Hematopoietic multipotent progenitor cell treated with erythropoietin and hydrocortisone succinate and interleukin-3 and kit ligand, for 8 days (in vitro differentiated cells): ENCODE data around the gene KRTAP9-6.
"Not testable (repeated sequence)": the region's sequence is repeated elsewhere in the genome, so short reads cannot be mapped to it uniquely, and the experiment has no call there.

Source experiments
- DNase-seq: peaks from one replicate; pipeline ENCODE4 v3.0.0-alpha.2; 2015

Gene KRTAP9-6

DNA sequence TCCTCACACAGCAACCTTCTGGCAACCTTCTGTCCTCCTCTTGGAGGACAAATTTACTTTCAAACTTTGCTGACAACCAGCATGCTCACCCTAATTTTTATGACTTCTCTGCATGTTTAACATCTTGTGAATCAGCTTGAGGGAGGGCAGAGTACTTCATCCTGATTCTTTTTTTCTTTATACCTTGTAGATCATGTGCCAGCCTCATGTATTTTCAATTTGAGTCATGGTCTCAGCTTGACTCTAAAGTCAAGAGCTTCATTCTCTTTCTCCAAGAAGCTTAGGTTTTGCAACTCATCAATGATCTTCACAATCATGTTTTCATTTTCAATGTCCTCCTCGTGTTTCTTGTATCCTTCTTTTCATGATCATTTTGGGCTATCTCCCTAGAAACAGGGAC lies 6.7 kb downstream of the KRTAP9-6 start:
- DNase-seq = no peak

DNA sequence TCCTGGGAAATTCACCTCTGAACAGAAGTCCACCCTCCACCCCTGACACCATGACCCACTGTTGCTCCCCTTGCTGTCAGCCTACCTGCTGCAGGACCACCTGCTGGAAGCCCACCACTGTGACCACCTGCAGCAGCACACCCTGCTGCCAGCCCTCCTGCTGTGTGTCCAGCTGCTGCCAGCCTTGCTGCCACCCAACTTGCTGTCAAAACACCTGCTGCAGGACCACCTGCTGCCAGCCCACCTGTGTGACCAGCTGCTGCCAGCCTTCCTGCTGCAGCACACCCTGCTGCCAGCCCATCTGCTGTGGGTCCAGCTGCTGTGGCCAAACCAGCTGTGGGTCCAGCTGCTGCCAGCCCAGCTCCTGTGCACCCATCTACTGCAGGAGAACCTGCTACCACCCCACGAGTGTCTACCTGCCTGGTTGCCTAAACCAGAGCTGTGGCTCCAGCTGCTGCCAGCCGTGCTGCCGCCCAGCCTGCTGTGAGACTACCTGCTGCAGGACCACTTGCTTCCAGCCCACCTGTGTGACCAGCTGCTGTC lies 10.5 kb downstream of the KRTAP9-6 start, which contains the start of gene KRTAP9-7:
Gene KRTAP9-7, plus strand, starts transcription at position 51 of the 543 bp plus-strand sequence. Its CDS starts 0 bp downstream, at position 51.
- not testable (repeated sequence) for DNase-seq

DNA sequence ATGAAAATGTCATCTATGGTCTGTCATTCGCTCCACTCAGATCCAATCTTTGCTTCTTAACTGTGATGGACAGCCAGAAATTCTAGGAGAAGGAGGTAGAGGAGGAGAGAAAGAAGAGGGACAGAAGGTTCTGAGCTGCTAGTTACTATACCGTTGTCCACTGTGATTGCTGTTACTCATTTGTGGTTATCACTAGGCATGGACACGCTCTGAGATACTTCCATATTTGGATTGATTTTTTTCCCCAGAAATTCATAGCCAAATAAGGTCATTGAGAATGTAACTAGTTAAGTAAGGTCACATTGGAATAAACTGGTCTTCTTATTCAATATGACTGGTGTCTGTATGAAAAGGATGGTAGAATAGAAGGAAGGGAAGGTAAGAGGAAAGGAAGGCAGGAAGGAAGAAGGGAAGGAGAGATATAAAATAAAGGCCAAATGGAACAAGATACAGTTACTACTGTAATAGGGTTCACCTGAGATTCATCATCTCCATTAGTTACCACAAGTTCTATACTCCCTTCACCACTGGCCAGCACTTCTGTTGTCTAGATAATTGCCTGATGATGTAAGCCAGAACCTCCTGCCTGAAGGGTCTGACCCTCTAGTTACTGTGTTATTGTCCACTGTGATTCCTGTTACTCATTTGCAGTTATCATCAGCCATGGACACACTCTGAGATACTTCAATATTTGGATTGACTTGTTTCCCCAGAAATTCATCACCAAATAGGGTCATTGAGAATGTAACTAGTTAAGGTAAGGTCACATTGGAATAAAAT lies 13.2 kb downstream of the KRTAP9-6 start:
- DNase-seq = no peak

DNA sequence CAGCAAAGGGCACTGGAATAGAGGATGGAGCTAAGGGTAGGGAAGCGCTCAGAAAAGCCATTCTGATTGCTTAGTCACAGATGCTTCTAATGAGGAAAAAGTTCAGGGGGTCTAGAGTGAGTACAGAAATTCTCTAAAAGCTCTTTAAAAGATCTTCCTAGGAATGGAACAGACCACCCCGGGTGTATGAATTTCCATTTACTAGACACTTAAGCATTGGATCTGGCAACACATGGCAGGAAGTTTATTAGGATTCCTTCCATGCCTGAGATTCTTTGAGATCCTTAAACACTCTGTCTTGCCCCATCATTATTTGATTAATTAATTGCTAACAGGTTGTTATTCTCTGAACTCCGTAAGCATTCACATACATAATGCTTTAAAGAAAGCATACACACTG lies 18.9 kb downstream of the KRTAP9-6 start:
- no peak for DNase-seq

DNA sequence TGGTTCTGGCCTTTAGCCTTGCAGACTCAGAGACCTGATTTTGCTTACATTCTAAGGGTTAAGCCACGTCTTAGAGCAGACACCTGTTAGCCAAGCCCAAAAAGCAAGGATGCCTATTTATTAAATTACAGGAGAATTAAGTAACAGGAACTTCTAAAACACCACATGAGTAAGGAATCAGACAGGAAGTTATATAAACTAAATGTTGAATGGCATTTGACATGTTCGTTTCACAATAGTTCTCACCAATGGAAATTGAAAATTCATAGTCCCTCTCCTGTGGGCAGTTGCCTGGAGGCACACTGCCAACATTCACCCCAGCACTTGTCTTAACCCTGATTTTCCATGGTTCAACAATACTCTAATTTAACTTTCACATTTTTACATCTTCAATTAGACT lies 19.4 kb downstream of the KRTAP9-6 start:
- DNase-seq = no peak

DNA sequence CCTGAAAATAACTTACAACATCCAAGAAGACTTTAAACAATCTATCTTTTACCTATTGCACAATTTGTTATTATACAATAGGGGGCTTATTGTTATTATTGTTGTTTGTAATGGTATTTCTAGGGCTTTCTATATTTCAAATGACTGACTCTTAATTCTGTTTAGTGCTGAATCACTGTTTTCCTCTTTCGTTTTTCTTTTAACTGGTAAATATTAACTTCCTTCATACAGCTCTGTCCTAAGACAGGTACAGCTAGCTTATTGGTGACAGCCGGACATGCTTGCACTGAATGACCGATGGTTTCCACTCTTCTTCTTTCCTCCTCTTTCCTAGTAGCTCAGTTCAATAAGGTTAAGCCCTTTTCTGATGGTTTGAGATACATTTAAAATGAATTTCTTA lies 21.9 kb downstream of the KRTAP9-6 start:
- no peak for DNase-seq

DNA sequence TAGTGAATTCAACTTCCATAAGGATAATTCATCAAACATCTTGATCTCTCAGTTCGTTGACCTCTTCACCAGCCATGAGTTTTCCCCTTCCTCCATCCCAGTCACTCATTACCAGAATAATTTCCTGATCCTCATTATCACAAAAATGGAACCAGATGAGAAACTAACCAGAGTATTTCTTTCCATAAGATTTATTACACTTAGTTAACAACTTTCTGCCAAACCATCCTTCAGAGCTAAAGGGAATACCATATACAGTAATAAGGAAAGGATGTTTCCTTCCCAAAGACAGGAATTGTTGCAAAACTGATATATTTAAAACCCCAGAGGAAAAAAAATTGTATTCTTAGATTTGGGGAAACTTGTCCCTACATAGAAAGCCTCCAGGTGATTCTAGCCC lies 28.8 kb downstream of the KRTAP9-6 start:
- no peak for DNase-seq

DNA sequence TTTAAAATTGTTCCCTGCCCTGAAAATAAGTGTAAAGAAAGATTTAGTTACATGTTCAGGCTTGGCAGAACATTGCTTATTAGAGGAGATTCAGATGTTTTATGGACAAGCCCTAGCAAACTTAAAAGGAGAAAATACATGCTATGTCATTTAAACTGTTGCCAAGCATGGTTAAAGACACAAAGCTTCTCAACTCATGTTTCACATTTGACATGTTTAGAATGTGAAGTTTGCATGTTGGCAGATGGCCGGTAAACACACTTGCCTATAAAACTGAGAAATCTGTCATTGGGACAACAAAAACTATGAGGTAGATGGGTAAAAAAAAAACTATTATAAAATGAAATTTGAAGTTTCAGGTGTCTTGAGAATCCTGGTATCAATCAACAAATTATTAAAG lies 31.7 kb downstream of the KRTAP9-6 start:
- no peak for DNase-seq

DNA sequence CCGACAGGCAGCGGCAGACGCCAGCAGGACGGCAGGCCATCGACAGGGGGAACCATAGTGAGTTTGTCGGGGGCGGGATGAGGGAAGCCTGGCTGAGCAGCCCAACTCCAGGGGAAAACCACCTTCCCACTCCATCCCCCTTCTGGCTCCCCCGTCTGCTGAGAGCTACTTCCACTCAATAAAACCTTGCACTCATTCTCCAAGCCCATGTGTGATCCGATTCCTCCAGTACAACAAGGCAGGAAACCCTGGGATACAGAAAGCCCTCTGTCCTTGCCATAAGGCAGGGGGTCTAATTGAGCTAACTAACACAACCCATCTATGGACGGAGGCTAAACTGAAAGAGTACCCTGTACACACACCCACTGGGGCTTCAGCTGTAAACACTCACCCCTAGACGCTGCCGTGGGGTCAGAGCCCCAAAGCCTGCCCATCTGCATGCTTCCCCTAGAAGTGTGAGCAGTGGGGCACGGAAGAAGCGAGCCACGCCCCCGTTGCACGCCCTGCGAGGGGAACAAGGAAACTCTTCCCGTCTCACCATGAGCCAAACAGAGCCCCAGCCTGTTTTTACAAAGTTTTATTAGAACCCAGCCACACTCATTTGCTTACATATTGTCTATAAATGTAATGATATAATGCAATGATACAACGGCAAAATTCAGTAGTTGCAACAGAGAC lies 33.4 kb downstream of the KRTAP9-6 start:
- DNase-seq = no peak

DNA sequence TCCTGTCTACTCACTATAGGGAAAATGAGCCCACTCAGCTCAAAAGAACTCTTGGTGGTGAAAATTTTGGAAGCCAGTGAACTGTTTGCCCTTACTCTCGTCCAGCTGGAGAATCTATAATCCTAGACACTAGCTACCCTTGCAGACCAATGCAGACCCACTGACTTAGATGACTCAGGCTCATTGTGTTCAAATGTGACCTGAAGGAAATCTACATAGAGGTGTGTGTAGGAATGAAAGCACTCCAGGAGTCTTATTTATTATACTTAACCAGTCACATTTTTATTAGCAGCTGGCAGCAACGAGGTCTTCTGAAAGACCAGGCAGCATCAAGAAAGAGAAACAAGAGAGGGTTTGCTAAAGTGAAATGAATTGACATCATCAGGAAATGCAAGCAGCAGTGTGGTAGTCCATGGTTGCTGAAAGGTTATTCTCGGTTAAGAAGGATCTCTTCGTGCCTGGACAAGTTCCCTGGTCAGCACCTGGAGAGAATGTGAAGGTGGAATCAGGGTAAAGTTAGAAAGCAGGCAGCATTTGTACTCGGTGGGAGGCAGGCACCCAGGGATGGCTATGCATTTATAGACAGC lies 36.1 kb downstream of the KRTAP9-6 start:
- no peak for DNase-seq

DNA sequence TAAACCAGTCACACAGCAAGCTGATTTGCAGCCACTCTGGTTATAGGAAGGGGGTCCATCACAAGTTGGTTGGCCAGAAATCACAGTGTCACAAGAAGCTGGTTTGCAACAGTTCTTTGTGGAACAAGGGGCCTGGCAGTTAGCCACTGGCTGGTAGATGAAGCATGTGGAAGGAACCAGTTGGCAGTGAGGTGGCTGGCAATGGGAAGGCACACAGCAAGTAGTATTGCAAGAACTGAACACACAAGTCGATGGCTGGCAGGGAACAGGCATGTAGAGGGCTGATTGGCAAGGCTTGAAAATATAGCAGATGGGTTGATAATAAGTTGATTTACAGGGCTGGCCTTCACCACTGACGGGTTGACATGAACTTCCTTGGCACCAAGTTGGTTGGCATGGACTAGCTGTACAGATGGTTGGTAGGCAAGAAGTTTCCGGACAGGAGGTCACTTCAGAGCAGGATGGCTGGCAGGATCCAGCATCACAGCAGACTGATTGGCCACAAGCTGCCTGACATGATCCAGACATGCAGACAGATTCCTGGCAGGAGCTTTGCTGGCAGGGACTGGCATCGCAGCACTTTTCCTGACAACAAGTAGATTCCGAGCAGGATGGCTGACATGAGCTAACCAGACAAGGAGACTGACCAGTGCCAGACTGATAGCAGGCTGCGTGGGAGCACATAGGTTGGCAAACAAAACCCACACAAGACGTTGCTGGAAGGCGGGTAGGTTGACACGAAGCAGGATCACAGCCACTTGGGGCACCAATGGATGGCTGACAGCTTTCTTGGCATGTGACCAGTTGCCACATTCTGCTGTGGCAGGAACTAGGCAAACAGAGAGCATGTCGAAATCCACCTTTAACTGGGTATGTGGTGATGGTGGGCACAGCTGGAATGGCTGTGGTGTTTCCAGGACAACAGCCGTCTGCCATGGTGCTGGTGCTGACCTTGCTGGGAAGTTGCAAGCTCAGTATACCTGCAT lies 37.0 kb downstream of the KRTAP9-6 start, which contains the start of gene KRTAP29-1:
Gene KRTAP29-1, minus strand, starts transcription at position 936 of the 986 bp plus-strand sequence. Its CDS starts 0 bp downstream, at position 936.
- DNase-seq = peak; percentile 9

DNA sequence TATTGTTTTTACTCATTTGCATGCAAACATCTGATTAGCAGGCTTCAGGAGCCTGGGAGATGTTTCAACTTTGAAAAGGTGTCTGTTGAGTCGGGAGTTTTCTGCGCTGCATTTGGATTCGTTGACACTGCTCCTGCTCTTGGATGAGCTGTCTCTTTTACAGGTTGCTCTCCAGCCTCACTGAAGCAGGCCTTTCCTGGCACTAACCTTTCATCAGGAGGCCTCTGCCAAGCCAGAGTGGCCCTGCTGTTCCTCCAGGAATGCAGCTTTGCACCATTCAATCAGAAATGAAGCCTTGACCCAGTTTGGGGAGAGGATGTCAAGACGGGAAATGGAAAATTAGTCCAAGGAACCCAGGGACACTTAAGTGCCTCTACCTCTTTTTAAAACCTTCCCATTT lies 37.8 kb downstream of the KRTAP9-6 start:
- no peak for DNase-seq

DNA sequence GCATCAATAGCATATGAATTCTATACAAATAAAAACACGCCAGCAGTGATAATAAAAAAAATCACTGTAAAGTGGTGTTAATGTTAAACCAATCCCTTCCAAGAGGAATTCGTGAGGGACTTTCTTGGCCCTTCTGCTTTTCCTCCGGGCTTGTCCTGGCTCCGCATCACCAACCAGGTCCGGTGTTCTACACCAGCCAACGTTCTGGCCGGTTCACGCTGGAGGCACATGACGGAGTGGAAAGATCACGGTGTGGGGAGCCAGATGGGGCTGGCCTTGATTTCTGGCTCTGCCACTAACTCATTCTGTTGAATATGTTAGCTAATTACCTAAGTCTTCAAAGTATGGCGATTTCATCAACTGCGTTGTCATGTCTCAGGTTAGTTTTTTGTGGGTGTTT lies 38.9 kb downstream of the KRTAP9-6 start:
- DNase-seq = no peak

DNA sequence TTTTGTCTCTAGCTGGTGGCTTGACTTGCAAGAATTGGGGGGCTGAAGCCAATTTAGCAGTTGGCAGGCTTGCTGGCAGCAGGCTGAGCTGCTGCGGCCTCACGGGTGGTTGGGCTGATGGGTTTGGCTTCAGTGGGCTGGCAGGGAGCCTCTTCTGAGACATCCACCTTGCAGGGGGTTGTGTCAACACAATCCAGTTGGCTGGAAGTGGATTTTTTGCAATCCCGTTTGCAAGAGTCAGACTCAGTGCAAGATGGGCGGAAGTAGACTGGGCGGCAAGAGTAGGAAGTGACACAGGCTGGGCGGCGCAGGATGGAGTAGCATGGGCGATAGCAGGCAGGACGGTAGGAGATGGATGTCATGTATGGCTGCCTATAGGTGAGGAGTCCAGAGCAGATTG lies 42.5 kb downstream of the KRTAP9-6 start:
- no peak for DNase-seq

DNA sequence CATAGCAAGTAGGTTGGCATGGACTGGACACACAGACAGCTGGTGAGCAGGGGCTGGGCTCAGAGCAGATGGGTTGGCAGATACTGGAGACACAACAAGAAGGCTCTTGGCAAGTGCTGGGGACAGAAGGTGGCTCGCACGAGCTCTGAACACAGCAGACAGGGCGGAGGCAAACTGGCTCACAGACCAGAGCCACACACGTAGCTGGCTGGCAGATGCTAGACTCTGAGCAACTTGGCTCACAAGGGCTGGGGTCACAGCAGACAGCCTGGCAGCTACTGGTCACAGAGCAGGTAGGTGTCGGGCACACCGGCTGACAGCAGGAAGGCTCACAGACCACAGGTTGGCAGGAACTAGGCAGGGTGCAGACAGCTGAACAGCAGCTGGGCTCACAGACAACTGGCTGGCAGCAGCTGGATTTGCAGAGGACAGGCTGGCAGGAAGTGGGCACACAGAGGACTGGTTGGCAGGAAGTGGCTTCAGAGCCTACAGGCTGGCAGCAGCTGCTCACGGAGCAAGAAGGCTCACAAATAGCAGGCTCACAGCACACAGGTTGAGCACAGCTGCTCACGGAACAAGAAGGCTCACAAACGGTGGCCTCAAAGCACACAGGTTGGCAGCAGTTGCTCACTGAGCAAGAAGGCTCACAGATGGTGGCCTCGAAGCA lies 43.2 kb downstream of the KRTAP9-6 start:
- peak; percentile 23 for DNase-seq

DNA sequence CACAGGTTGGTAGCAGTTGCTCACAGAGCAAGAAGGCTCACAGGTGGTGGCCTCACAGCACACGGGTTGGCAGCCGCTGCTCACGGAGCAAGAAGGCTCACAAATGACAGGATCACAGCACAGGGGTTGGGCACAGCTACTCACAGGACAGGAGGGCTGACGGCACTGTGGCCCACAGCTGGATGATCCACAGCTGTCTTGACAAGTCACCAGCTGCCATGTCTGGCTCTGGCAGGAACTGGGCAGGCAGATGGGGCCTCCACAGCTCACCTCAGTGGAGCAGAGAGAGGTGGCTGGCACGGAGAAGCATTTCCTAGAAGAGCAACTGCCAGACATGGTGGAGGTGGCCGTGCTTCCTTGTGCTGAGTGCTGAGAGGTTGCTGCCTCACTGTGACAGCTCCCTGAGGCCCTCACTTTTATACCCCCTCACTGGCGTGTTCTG lies 43.8 kb downstream of the KRTAP9-6 start, which contains the start of gene KRTAP16-1:
Gene KRTAP16-1, minus strand, starts transcription at position 392 of the 442 bp plus-strand sequence. Its CDS starts 56 bp downstream, at position 336.
- no peak for DNase-seq

DNA sequence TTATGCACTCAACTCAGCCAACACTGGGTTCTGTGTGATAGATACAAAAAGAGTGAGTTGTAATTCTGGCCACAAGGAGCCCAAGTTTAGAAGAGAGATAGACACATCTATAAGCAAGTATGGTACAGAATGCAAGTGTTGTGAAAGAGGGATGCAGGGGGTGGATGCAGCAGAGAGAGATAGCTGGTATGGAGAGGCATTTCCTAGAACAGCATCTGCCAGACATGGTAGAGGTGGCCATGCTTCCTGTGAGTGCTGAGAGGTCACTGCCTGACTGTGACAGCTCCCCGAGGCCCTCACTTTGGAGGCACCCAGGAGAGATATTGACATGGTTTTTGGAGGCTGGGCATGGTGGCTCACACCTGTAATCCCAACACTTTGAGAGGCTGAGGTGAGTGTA lies 45.9 kb downstream of the KRTAP9-6 start:
- no peak for DNase-seq

DNA sequence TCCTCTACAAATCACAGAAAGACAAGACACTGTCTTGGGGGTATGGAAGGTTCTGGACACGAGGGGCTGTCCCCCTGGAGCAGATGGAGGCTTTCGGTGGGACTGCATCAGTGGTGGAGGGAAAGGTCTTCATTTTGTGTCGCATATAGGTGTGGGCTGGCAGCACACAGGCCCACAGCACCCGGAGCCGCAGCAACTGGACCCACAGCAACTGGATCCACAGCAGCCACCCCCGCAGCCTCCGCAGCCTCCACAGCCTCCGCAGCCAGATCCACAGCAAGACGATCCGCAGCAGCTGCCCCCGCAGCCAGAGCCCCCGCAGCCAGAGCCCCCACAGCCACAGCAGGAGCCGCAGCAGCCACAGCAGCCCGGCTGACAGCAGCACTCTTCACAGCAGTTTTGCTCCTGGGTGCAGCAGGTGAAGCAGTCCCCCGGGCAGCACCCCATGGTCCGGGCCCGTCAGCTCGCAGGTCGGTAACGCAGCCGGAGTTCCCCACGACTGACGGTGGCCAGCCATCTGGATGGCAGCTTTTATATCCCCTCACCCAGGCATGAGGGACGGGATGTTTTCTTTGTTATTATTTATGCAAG lies 50.1 kb downstream of the KRTAP9-6 start, which contains the start of gene KRTAP17-1:
Gene KRTAP17-1, minus strand, starts transcription at position 507 of the 591 bp plus-strand sequence. Its CDS starts 60 bp downstream, at position 447.
- DNase-seq = no peak
